Measurements from ENCODE around the gene RPS4Y2. TPM values are rescaled to one million over a fixed set of nuclear protein-coding genes. Genes with fewer than 3 reads are reported as not detected.

The RPS4Y2 gene
- total RNA-seq, 4 donors from 2014 or later = not detected

DNA sequence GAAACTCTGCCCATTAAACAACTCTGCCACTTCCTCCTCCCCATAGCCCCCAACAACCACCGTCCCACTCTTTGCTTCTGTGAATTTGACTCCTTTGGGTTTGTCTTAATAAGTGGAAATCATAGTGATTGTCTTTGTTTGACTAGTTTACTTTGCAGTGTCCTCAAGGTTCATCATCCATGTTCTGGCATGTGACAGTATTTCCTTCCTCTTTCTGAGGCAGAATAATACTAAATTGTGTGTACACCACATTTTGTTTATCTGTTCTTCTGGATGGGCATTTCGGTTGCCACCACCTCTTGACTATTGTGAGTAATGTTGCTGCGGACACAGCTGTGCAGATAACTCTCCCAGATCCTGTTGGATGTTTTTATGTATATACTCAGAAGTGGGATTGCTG lies 14.8 kb downstream of the RPS4Y2 start:
- H3K4me1 ChIP-seq = no peaks in the 10 kb centered on the region

GRCh38 chrY:20776104-20776503 lies 20.2 kb downstream of the RPS4Y2 start:
- H3K27me3 ChIP-seq = no peaks in the 10 kb centered on the region
- TF ChIP-seq POLR2A (IDR thresholded peaks at IDR 0.05) = no peak
- no peak for TF ChIP-seq CTCF (IDR thresholded peaks at IDR 0.05)
- no peak for DNase-seq
- H3K9me3 ChIP-seq = no peaks in the 10 kb centered on the region
- H3K36me3 ChIP-seq = no peaks in the 10 kb centered on the region
- H3K4me1 ChIP-seq = no peaks in the 10 kb centered on the region
- intact Hi-C loops (cut with DNase I; ENCODE audit: low total_unique reads) = no loop called here
- no peak overlapping the region for H3K27ac ChIP-seq
- no peak overlapping the region for H3K4me3 ChIP-seq

More for the DNA sequence above, 14.8 kb downstream of the RPS4Y2 start:
- no peaks in the 10 kb centered on the region for H3K27me3 ChIP-seq
- no peak for DNase-seq
- H3K9me3 ChIP-seq = no peaks in the 10 kb centered on the region
- H3K27ac ChIP-seq = no peak overlapping the region
- intact Hi-C loops (cut with DNase I; ENCODE audit: low total_unique reads) = no loop called here
- H3K36me3 ChIP-seq = no peaks in the 10 kb centered on the region
- H3K4me3 ChIP-seq = no peak overlapping the region
- TF ChIP-seq CTCF (IDR thresholded peaks at IDR 0.05) = no peak
- no peak for TF ChIP-seq POLR2A (IDR thresholded peaks at IDR 0.05)

DNA sequence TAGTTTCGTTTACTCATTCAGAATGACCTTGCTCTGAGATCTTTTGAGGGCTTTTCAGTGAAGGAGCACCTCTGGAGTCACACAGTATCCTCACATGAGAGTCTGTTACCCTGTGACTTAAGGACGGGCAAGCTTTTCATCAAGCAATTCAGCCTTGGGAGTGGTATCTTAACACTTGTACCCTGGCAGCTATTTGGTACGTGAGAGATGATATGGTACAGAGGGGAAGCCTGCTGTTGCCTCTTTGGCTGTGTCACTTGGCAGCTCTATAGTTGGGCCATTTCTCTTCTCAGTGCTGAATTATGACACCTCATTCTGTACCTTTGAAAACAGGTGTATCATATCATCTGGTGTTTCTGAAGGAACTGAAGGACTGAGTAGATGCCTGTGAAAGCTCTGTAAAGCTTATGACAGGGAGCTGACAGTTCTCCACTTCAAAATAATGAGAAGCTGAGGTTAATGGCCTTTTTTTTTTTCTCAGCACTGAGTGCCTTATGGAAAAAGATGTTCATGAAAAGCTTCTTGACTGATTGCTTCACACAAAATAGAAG lies 24.3 kb downstream of the RPS4Y2 start:
- no peaks in the 10 kb centered on the region for H3K9me3 ChIP-seq
- intact Hi-C loops (cut with DNase I; ENCODE audit: low total_unique reads) = no loop called here
- H3K27me3 ChIP-seq = no peaks in the 10 kb centered on the region
- no peak for DNase-seq
- no peak for TF ChIP-seq CTCF (IDR thresholded peaks at IDR 0.05)
- TF ChIP-seq POLR2A (IDR thresholded peaks at IDR 0.05) = no peak
- no peaks in the 10 kb centered on the region for H3K4me1 ChIP-seq
- no peak overlapping the region for H3K4me3 ChIP-seq
- no peaks in the 10 kb centered on the region for H3K36me3 ChIP-seq
- H3K27ac ChIP-seq = no peak overlapping the region

DNA sequence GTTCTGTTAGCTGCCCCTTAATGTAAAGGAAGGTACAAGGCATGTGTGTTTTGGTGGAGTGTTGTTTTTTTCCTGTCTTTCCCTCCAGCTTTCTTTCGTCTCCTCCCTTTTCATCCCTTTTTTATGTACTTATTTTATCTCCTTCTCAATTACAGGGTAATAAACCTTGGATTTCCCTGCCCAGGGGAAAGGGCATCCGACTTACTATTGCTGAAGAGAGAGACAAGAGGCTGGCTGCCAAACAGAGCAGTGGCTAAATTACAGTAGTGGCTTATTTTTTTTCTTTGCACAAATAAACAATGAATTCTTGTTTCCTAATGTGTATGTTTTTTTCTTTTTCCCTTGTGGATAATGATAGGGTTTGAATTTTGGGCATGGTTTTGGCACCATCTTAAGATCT lies 24.9 kb downstream of the RPS4Y2 start:
- intact Hi-C loops (cut with DNase I; ENCODE audit: low total_unique reads) = no loop called here
- H3K9me3 ChIP-seq = no peaks in the 10 kb centered on the region
- no peaks in the 10 kb centered on the region for H3K36me3 ChIP-seq
- TF ChIP-seq POLR2A (IDR thresholded peaks at IDR 0.05) = no peak
- TF ChIP-seq CTCF (IDR thresholded peaks at IDR 0.05) = no peak
- no peak overlapping the region for H3K27ac ChIP-seq
- no peaks in the 10 kb centered on the region for H3K27me3 ChIP-seq
- no peak for DNase-seq
- H3K4me1 ChIP-seq = no peaks in the 10 kb centered on the region
- H3K4me3 ChIP-seq = no peak overlapping the region

- Histone ChIP-seq H3K27ac (no peak overlapping the region), H3K4me3 (no peak overlapping the region), H3K9me3 (no peaks in the 10 kb centered on the region), H3K27me3 (no peaks in the 10 kb centered on the region), H3K4me1 (no peaks in the 10 kb centered on the region), H3K36me3 (no peaks in the 10 kb centered on the region)
- intact Hi-C loops (cut with DNase I; ENCODE audit: low total_unique reads) = no loop called here
- DNase-seq = no peak
- no peak for TF ChIP-seq CTCF (IDR thresholded peaks at IDR 0.05)
- TF ChIP-seq POLR2A (IDR thresholded peaks at IDR 0.05) = no peak
These were observed 25.5 kb downstream of the RPS4Y2 start for GRCh38 chrY:20781408-20781807.
